Activated T-cell treated with anti-CD3 and anti-CD28 coated beads, Interleukin-2, amount 50 U/mL, for 48 hours (primary cell): ENCODE results near the gene SLC25A36.
"Not testable (repeated sequence)": the region's sequence is repeated elsewhere in the genome, so short reads cannot be mapped to it uniquely, and the experiment has no call there.

Experiments
- DNase-seq, 2 experiments: peaks; one replicate each; pipeline ENCODE4 v3.0.0-alpha.2; 2020

Gene SLC25A36

DNA sequence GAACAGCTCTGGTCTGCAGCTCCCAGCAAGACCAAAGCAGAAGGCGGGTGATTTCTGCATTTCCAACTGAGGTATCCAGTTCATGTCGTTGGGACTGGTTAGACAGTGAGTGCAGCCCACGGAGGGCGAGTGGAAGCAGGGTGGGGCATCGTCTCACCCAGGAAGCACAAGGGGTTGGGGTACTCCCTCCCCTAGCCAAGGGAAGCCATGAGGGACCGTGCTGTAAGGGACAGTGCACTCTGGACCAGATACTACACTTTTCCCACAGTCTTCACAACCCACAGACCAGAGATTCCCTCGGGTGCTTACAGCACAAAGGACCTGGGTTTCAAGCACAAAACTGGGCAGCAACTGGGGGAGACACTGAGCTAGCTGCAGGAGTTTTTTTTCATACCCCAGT, 8.5 kb upstream of the SLC25A36 start:
- DNase-seq = no peak

- DNase-seq = no peak
Measured at GRCh38 chr3:140933552-140933951, 8.1 kb upstream of the SLC25A36 start.

GRCh38 chr3:140939305-140939704, 2.3 kb upstream of the SLC25A36 start:
- DNase-seq = not testable (repeated sequence)

DNA sequence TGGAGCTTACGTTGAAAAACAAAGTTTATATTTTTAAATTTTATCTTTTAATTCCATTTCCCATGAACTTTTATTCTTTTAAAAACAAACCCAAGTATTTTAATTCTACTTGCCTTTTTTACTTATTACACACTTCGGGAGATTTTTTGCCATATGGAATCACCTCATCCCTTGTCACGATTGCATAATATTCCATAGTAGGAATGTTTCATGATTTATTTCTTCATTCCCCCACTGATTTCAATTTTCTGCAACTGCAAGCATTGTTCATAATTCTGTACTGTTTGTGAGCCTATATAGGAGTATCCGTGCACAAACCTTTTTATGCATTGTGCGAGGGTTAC, 574 bp upstream of the SLC25A36 start:
- no peak for DNase-seq

DNA sequence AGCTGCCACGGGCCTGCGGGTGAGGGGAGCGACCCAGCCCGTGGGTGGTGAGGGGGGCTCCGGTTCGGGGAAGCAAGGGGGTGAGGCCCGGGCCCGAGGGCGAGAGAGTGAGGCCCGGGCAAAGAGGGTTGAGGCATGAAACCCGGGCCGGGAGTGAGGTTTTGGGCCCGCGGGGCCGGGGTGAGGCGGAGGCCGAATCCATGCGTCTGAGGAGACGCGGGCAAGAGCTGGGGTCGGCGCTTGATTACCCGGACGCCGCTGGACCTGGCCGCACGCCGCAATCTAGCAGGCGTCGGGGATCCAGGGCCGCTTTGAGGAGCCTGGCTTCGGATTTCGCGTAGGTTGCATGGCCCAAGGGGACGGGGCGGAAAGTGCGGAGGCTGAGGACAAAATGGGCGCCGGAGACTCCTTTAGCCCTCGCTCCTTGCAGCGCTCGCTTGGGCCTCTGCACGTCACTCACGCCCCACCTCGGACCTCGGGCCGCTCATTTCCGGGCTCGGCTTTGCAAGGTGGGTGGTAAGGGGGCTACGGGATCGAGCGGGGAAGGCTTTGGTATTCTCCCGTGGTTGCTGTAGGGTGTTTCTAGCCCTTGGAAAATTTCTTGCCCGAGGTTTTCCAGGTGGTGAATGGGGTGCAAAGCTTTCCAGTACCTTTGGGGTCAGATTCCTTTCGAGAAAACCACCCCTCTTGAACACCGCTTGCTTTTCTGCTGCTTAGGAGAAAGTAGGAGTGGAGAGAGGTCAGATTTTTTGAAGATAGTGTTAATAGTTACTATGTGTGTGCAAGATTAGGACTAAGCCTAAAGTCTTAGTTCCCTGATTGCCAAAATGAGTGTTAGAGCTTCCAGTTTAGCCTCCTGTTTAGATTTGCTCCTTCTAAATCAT, 827 bp downstream of the SLC25A36 start:
- DNase-seq = peak; percentile 63 to 65

GRCh38 chr3:140943781-140944552, 2.3 kb downstream of the SLC25A36 start:
- no peak for DNase-seq

DNA sequence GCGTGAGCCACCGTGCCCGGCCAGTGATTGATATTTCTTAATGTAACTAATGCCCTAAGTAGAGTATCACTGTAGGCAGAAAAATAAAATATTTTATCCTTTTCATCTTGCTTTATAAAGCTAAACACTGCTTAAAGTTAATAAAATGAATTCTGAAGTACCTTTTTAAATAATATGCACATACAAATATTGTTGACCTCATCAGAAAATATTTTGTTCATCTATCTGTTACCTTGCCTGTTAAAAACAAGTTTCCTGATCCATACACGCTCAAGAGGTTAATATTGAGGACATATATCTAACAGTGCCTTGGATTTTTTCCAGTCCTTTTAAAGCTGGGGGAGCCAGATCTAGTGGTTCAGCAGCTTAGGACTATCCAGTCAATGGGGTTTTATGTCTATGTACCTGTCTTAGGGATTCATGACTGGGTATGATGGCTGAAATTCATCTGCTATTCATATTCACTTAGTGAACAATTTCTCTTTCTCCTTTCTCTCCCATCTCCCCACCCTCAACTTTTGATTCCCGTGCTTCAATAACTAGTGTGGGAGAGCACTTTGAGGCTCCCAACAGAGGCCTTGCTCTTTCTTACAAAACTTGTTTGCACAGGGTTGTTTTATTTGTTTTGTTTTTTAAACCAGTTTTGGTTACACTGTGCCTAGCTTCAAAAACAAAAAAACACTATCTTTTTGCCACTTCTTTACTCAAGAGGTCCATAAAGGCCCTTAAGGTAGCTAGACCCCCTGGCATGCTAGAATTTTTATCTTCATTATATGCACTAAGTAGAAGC, 7.0 kb downstream of the SLC25A36 start:
- no peak for DNase-seq

DNA sequence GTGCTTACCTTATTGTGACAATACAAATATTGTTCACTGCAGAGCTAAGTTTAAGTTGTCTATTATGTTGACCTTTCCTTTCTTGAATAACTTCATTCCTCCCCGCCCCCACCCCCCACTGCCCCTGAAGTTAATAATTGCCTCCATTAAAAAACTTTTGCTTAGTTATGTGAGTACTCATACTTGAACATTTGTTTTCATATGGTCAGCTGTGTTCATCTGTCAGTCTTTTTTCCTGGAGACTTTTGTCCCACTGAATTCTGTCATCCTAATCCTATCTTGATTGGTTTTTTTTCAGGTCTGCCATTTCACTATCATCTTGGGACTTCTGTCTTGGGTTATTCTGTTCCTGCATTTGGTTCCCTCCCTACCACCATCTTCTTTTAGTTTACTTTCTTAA, 8.5 kb downstream of the SLC25A36 start:
- DNase-seq = no peak

- DNase-seq = no peak
Measured at GRCh38 chr3:140950863-140951262, 9.2 kb downstream of the SLC25A36 start.

- not testable (repeated sequence) for DNase-seq
Measured at GRCh38 chr3:140951750-140952149, 10.1 kb downstream of the SLC25A36 start.

- no peak for DNase-seq
Measured at GRCh38 chr3:140953028-140953960, 11.7 kb downstream of the SLC25A36 start.

DNA sequence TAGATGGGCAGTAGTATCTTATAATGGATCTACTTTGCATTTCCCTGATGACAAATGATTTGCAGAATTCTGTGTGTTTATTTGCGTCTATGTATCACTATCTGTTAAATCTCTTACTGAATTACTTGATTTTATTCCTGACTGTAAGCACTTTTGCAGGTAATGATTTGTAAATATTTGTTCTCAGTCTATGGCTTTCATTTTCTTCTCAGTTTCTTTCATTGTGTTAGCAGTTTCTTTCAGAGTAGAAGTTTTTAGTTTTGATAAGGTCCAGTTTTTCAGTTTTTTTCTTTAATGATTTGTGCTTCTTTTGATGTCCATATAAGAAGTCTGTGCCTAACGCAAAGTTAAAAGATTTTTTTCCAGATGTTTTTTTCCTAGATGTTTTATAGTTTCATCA, 12.9 kb downstream of the SLC25A36 start:
- no peak for DNase-seq

DNA sequence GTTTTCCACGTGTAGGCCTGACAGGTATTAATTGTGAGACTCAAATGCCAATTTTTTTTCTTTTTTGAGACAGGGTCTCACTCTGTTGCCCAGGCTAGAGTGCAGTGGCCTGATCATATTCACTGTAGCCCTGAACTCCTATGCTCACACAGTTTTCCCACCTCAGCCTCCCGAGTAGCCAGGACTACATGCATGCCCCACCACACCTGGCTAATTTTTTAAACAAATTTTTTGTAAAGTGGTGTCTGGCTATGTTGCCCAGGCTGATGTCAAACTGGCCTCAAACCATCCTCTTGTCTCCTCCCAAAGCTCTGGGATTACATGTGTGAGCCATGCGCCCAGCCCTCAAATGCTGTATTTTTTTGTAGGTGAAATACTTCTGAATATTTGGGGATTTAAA, 14.0 kb downstream of the SLC25A36 start:
- DNase-seq = no peak

- no peak for DNase-seq
Measured at GRCh38 chr3:140956058-140956835, 14.6 kb downstream of the SLC25A36 start.

DNA sequence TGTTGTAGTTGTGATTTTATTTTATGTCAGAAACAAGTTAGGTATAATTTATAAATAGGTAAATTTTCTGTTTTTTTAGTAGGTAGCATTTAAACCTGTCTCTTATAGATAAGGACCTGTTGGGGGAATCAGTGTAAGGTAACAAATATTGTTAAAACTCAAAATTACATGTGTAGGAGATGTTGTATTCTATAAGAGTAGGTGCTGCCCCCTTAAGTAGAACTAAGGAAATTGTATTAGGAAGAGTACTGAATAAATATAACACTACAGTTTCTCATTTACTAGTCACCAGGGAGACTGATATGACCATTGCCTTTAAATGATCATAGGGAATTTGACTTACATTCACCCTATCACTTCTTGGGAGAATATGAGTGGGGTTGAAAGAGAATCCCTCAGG, 31.2 kb downstream of the SLC25A36 start:
- no peak for DNase-seq

DNA sequence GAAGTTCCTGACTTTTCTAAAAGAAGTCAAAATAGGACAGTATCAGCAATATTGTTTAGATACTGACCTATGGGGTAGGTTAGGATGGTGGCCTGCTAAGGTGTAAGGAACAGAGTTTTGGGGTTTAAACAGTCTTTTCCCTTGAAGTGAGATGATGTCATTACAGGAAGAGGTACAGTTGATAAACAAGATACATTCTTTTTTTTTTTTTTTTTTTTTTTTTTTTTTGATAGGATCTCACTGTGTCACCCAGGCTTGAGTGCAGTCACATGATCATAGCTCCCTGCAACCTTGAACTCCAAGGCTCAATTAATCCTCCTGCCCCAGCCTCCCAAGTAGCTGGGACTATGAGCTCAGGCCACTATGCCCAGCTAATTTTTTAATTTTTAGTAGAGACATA, 33.3 kb downstream of the SLC25A36 start:
- no peak for DNase-seq

DNA sequence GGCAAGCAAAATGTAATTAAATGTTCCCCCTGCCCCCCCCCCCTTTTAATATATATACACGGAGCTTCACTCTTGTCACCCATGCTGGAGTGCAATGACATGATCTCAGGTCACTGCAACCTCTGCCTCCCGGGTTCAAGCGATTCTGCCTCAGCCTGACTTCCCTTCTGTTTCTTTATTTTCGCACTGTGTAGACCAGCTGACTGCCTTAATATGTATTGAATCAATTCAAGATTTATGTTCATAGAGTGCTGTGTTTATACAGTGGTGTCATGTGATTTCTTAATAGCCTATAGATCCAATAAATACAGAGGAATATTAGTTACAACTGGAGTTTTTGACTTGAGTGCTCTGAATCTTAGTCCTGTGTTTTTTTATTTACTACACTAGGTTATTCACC, 39.0 kb downstream of the SLC25A36 start:
- no peak for DNase-seq

DNA sequence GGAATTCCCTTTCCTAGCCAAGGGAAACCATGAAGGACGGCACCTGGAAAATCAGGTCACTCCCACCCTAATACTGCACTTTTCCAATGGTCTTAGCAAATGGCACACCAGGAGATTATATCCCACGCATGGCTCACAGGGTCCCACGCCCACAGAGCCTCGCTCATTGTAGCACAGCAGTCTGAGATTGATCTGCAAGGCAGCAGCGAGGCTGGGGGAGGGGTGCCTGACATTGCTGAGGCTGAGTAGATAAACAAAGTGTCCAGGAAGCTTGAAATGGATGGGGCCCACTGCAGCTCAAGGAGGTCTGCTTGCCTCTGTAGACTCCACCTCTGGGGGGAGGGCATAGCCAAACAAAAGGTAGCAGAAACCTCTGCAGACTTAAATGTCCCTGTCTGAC, 46.2 kb downstream of the SLC25A36 start:
- not testable (repeated sequence) for DNase-seq

DNA sequence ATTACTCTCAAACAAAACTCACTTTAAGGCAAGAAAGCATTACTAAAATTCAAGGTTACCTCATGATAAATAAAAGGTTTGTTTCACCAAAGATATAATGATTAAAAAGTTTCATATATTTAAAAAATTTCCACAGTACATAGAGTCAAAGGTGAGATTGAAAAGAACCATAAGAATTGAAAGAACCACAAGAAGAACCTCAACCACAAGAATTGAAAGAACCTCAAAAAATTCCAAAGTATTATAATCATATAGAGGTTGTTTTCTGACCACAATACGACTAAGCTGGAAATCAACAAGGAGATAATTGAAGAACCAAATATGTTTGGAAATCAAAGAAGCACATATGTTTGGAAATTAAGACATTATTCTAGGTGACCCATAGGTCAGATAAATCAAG, 52.7 kb downstream of the SLC25A36 start:
- no peak for DNase-seq

- DNase-seq = not testable (repeated sequence)
Measured at GRCh38 chr3:140994861-140995260, 53.2 kb downstream of the SLC25A36 start.

DNA sequence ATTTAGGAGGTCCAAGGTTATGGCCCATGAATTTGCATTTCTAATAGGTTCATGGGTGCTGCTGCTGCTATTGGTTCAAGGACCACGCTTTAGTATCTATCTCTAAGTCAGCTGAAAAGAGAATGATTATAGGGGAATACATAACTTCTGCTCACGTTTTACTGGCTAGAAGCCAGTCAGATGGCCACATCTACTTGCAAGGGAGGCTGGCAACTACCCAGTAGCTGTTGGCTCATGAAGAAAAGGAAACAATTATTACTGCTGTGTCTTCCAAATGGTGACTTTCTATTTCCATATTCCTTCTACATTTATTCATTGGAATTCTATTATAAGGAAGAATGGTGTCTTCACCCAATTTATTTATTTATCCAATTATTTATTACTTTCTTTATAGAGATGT, 54.2 kb downstream of the SLC25A36 start:
- no peak for DNase-seq
